Liver (tissue), 3 donors: Measurements from ENCODE around the gene DHRS4.
"Not testable (repeated sequence)": the region's sequence is repeated elsewhere in the genome, so short reads cannot be mapped to it uniquely, and the experiment has no call there.

Experiments used
- EGR1 ChIP-seq, 2 donors: IDR thresholded peaks; 2 replicates each; pipeline ENCODE4 v1.6.1; 2016 to 2018; ENCODE audit warnings: antibody characterized with exemption in 2 of 2, low read depth in 2 of 2
- FOXA1 ChIP-seq: IDR thresholded peaks from 2 replicates; pipeline ENCODE4 v1.6.1; 2016; ENCODE audit warnings: antibody characterized with exemption
- FOXA2 ChIP-seq: IDR thresholded peaks from 2 replicates; pipeline ENCODE4 v1.6.1; 2016; ENCODE audit warnings: antibody characterized with exemption
- RAD21 ChIP-seq, 2 donors: IDR thresholded peaks; 2 replicates each; pipeline ENCODE4 v1.6.1; 2016; ENCODE audit warnings: antibody characterized with exemption in 2 of 2, mild to moderate bottlenecking in 2 of 2
- TAF1 ChIP-seq: conservative IDR thresholded peaks from 2 replicates; pipeline ENCODE4 v1.6.1; 2016; ENCODE audit warnings: antibody characterized with exemption, mild to moderate bottlenecking
- YY1 ChIP-seq: IDR thresholded peaks from 2 replicates; pipeline ENCODE4 v1.6.1; 2016; ENCODE audit warnings: antibody characterized with exemption, mild to moderate bottlenecking
- TF ChIP-seq, protein P1 (sequence below): fragments of 150-350 bp; IDR thresholded peaks from 2 replicates; pipeline ENCODE4 v1.5.1; 2017; ENCODE audit warnings: improper control_type of control experiment, low read depth, low read length; ENCODE audit not compliant: missing input control
- TF ChIP-seq, protein P2 (sequence below): IDR thresholded peaks from 2 replicates; pipeline ENCODE4 v1.6.1; 2016; ENCODE audit warnings: antibody characterized with exemption
- TF ChIP-seq, protein P3 (sequence below): IDR thresholded peaks from 2 replicates; pipeline ENCODE4 v1.6.1; 2016; ENCODE audit warnings: antibody characterized with exemption, mild to moderate bottlenecking
- donor health status: healthy.
- donor health status: healthy.

DNA sequence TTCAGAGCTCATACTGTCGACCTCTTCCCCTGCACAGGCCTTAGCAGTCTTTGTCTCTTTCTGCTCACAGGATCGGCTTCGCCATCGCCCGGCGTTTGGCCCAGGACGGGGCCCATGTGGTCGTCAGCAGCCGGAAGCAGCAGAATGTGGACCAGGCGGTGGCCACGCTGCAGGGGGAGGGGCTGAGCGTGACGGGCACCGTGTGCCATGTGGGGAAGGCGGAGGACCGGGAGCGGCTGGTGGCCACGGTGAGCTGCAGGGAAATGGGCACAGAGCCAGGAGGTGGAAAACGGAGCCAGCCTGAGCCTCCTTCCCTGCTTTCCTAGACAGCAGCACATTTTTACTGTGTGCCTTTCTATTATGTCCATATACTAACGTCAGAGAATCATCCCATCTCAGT lies 1.4 kb downstream of the DHRS4 start:
- not testable (repeated sequence) for TF ChIP-seq YY1; EGR1 (IDR thresholded peaks at IDR 0.05; ENCODE audit: low read depth in 2 of 2); TAF1; FOXA1; FOXA2; RAD21 (IDR thresholded peaks at IDR 0.05)
- TF ChIP-seq, protein P1, sequence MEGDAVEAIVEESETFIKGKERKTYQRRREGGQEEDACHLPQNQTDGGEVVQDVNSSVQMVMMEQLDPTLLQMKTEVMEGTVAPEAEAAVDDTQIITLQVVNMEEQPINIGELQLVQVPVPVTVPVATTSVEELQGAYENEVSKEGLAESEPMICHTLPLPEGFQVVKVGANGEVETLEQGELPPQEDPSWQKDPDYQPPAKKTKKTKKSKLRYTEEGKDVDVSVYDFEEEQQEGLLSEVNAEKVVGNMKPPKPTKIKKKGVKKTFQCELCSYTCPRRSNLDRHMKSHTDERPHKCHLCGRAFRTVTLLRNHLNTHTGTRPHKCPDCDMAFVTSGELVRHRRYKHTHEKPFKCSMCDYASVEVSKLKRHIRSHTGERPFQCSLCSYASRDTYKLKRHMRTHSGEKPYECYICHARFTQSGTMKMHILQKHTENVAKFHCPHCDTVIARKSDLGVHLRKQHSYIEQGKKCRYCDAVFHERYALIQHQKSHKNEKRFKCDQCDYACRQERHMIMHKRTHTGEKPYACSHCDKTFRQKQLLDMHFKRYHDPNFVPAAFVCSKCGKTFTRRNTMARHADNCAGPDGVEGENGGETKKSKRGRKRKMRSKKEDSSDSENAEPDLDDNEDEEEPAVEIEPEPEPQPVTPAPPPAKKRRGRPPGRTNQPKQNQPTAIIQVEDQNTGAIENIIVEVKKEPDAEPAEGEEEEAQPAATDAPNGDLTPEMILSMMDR, result not testable (repeated sequence)
- TF ChIP-seq, protein P2, sequence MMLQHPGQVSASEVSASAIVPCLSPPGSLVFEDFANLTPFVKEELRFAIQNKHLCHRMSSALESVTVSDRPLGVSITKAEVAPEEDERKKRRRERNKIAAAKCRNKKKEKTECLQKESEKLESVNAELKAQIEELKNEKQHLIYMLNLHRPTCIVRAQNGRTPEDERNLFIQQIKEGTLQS, result not testable (repeated sequence)
- TF ChIP-seq, protein P3, sequence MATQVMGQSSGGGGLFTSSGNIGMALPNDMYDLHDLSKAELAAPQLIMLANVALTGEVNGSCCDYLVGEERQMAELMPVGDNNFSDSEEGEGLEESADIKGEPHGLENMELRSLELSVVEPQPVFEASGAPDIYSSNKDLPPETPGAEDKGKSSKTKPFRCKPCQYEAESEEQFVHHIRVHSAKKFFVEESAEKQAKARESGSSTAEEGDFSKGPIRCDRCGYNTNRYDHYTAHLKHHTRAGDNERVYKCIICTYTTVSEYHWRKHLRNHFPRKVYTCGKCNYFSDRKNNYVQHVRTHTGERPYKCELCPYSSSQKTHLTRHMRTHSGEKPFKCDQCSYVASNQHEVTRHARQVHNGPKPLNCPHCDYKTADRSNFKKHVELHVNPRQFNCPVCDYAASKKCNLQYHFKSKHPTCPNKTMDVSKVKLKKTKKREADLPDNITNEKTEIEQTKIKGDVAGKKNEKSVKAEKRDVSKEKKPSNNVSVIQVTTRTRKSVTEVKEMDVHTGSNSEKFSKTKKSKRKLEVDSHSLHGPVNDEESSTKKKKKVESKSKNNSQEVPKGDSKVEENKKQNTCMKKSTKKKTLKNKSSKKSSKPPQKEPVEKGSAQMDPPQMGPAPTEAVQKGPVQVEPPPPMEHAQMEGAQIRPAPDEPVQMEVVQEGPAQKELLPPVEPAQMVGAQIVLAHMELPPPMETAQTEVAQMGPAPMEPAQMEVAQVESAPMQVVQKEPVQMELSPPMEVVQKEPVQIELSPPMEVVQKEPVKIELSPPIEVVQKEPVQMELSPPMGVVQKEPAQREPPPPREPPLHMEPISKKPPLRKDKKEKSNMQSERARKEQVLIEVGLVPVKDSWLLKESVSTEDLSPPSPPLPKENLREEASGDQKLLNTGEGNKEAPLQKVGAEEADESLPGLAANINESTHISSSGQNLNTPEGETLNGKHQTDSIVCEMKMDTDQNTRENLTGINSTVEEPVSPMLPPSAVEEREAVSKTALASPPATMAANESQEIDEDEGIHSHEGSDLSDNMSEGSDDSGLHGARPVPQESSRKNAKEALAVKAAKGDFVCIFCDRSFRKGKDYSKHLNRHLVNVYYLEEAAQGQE, result not testable (repeated sequence)
